Pancreas (tissue), 10 donors: Measurements from ENCODE around the gene OR2F1. TPM values are rescaled to one million over a fixed set of nuclear protein-coding genes. Genes with fewer than 3 reads are reported as not detected.

ENCODE experiments used
- ATAC-seq, 4 donors: fragments of 200-7000 bp; cut with Tn5 transposase; one replicate each; pipeline versions ENCODE4 v1.8.0 to v1.9.1; 2020; ENCODE audit warnings: mild to moderate bottlenecking in 4 of 4, moderate library complexity in 4 of 4
- DNase-seq, 6 donors: peaks; one replicate each; pipeline ENCODE4 v3.0.0-alpha.2; 2020
- FAIRE-seq: peaks from 2 replicates; lab custom pipeline; 2012; peaks lifted over from hg19 to GRCh38; lab: Jason Lieb, UNC
- H3K27ac ChIP-seq, 4 donors: fragments of 200-600 bp; sonication (generic); 1 replicate in 3 of 4; 2 replicates in 1 of 4; pipeline versions ENCODE4 v1.5.0 to v1.8.0; 2020
- H3K27me3 ChIP-seq, 4 donors: fragments of 200-600 bp; one replicate each; pipeline ENCODE4 v1.8.0; 2021
- H3K36me3 ChIP-seq, 3 donors: fragments of 200-600 bp; sonication (generic) in 1 of 3; one replicate each; pipeline versions ENCODE4 v1.5.0 to v1.8.0; 2020 to 2021
- H3K4me1 ChIP-seq, 3 donors: fragments of 200-600 bp; one replicate each; pipeline ENCODE4 v1.8.0; 2021
- H3K4me3 ChIP-seq, 4 donors: fragments of 200-600 bp; sonication (generic) in 2 of 4; one replicate each; pipeline versions ENCODE4 v1.5.0 to v1.8.0; 2020 to 2021
- H3K9me3 ChIP-seq, 4 donors: fragments of 200-600 bp; one replicate each; pipeline ENCODE4 v1.8.0; 2021
- WGBS, 2 donors: extraction: QIAGEN DNeasy Blood & Tissue Kit; methylation state at CpG; one replicate each; pipeline ENCODE4 v1.1.7; 2013; 5-methylcytosine and 5-hydroxymethylcytosine counted together
- intact Hi-C, 3 donors: fragments of 100-400 bp; cut with DNase I; formaldehyde crosslinking; loops; one replicate each; pipeline versions ENCODE4 v1.11.1 to v1.14.2; 2022
- polyA plus RNA-seq, 2 donors: library from polyadenylated mRNA; stranded (reverse); fragments of 200-250 nt; gene quantifications; one replicate each; pipeline ENCODE4 v1.2.3, GENCODE V29; 2013
- total RNA-seq, 6 donors: library from RNA; stranded (reverse); fragmentation: NEBNext Ultra II Directional in 4 of 6; extraction: Animal tissue kit (Norgen Biotek cat#: 25700) in 4 of 6; gene quantifications; one replicate each; pipeline versions ENCODE4 v1.2.1 to v1.2.4, GENCODE V29; 2021 to 2023
- TF ChIP-seq, protein P1 (sequence below), 4 donors: fragments of 200-600 bp; sonication (generic) in 3 of 4; IDR thresholded peaks; one replicate each; pipeline versions ENCODE4 v1.5.0 to v1.8.0; 2021; ENCODE audit warnings: antibody characterized with exemption in 4 of 4
- donor health status: healthy with polysubstance abuse.
- donor health status: DM: no; HTN: no; CAD: no; lungs with moderate emphysema.
- donor health status: DM: no; HTN: no; CAD: no.
- donor health status: control.
- donor health status: control.
- donor health status: Bipolar disorder and iron deficiency.
- donor health status: DM: yes; HTN: yes; CAD: no.
- donor health status: DM: no; HTN: no; CAD: no.
- donor health status: DM: no; HTN: no; CAD: no.
- donor health status: DM: yes; HTN: yes; CAD: no.

Gene OR2F1
- total and polyA plus RNA-seq, 8 donors: not detected

DNA sequence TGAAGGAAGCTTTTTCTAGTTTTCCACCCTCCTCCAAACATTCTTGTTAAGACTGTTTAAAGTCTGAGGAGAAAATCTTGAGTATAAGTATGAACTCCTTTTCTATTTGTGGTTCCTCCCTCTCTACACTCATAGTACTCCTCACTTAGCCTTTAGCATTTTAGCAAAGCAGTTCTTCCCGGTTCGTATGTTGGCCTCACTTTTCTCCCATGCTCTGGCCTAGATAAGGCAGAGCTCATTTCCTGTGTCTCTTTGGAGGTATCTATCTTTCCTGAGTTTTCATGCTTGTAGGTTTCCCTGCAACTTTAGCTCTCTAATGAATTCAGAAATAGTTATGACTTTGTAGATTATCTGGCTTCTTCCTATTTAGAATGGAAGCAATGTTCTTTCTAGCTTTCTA lies 5.9 kb upstream of the OR2F1 start:
- H3K27me3 ChIP-seq: no peaks in the 10 kb centered on the region
- no peak for DNase-seq
- ATAC-seq: no peak
- no peak overlapping the region for H3K4me3 ChIP-seq
- TF ChIP-seq, protein P1, sequence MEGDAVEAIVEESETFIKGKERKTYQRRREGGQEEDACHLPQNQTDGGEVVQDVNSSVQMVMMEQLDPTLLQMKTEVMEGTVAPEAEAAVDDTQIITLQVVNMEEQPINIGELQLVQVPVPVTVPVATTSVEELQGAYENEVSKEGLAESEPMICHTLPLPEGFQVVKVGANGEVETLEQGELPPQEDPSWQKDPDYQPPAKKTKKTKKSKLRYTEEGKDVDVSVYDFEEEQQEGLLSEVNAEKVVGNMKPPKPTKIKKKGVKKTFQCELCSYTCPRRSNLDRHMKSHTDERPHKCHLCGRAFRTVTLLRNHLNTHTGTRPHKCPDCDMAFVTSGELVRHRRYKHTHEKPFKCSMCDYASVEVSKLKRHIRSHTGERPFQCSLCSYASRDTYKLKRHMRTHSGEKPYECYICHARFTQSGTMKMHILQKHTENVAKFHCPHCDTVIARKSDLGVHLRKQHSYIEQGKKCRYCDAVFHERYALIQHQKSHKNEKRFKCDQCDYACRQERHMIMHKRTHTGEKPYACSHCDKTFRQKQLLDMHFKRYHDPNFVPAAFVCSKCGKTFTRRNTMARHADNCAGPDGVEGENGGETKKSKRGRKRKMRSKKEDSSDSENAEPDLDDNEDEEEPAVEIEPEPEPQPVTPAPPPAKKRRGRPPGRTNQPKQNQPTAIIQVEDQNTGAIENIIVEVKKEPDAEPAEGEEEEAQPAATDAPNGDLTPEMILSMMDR (IDR thresholded peaks at IDR 0.05): no peak
- no peaks in the 10 kb centered on the region for H3K9me3 ChIP-seq
- H3K27ac ChIP-seq: no peak overlapping the region
- H3K36me3 ChIP-seq: no peaks in the 10 kb centered on the region
- no peak for FAIRE-seq
- intact Hi-C loops: no loop called here
- H3K4me1 ChIP-seq: no peaks in the 10 kb centered on the region
- 71 to 83% methylated on average over 2 of the region's 2 CpGs for WGBS, 2 donors

DNA sequence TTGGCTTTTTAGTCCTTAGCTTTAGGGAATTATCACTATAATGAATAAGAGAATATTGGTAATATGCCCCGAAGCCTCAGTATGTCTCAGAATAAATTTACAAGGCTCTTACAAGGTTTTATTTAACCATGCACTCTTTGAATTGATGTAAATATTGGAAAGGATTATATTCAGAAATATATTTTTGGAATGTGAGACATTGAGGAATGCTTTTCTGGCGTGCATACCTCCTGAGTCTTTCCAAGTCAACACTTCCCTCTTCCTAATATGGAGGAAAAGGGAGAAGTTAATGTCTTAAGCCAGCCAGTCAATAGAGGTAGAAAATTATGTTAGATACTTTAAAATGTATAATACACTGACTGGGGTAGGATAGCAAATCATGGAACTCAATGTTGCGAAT lies 1.2 kb upstream of the OR2F1 start:
- 79 to 87% methylated on average over 3 of the region's 3 CpGs for WGBS, 2 donors
- Histone ChIP-seq H3K36me3 (no peaks in the 10 kb centered on the region), H3K9me3 (no peaks in the 10 kb centered on the region), H3K27ac (no peak overlapping the region), H3K4me3 (no peak overlapping the region), H3K4me1 (no peaks in the 10 kb centered on the region), H3K27me3 (no peaks in the 10 kb centered on the region)
- no peak for FAIRE-seq
- intact Hi-C loops: no loop called here
- no peak for DNase-seq
- ATAC-seq: no peak
- TF ChIP-seq, protein P1 (IDR thresholded peaks at IDR 0.05): no peak

DNA sequence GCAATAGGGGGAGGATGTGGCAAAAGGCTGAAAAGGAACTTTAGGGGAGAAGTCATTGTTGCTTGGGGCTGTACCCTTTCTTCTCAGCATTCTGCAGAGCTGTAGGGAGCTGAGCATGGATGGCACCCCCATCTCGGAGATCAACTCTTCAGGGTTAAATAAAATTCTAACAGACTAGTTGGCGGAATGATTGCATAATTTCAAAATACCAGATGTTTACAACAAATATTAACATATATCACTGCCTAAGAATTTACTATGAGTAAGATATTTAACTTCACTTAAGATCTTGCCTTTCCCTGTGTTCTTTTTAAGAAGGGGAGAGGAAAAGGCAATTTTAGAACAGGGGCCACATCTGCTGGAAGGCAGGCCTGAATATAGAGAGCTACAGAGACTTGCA lies 509 bp upstream of the OR2F1 start:
- DNase-seq: no peak
- no peak for FAIRE-seq
- WGBS, 2 donors: 53 to 56% methylated on average over 2 of the region's 2 CpGs
- Histone ChIP-seq H3K36me3 (no peaks in the 10 kb centered on the region), H3K27me3 (no peaks in the 10 kb centered on the region), H3K4me3 (no peak overlapping the region), H3K4me1 (no peaks in the 10 kb centered on the region), H3K9me3 (no peaks in the 10 kb centered on the region), H3K27ac (no peak overlapping the region)
- intact Hi-C loops: no loop called here
- ATAC-seq: no peak
- TF ChIP-seq, protein P1 (IDR thresholded peaks at IDR 0.05): no peak

DNA sequence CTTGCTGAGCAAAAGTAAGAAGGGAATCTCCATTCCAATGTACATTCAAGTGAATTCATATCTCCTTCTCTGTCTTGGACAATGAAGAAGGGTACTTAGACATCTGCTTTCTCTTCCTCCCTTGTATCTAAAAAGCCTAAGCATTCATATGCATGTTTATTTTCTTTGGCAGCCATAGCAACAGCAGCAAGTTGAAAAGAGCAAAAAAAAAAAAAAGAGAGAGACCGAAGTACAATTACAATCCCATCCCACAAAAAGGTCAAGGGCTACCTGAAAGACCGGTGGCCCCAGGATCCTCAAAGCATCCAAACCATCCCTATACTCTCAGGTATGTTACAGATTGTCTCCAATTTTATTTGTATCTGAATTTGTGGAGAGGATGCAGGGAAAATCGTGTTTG lies 4.1 kb downstream of the OR2F1 start:
- Histone ChIP-seq H3K4me1 (no peaks in the 10 kb centered on the region), H3K9me3 (no peaks in the 10 kb centered on the region), H3K27ac (no peak overlapping the region), H3K27me3 (no peaks in the 10 kb centered on the region), H3K36me3 (no peaks in the 10 kb centered on the region), H3K4me3 (no peak overlapping the region)
- no peak for DNase-seq
- TF ChIP-seq, protein P1 (IDR thresholded peaks at IDR 0.05): no peak
- 59 to 60% methylated on average over 3 of the region's 3 CpGs for WGBS, 2 donors
- intact Hi-C loops: no loop called here
- ATAC-seq: no peak
- FAIRE-seq: no peak

DNA sequence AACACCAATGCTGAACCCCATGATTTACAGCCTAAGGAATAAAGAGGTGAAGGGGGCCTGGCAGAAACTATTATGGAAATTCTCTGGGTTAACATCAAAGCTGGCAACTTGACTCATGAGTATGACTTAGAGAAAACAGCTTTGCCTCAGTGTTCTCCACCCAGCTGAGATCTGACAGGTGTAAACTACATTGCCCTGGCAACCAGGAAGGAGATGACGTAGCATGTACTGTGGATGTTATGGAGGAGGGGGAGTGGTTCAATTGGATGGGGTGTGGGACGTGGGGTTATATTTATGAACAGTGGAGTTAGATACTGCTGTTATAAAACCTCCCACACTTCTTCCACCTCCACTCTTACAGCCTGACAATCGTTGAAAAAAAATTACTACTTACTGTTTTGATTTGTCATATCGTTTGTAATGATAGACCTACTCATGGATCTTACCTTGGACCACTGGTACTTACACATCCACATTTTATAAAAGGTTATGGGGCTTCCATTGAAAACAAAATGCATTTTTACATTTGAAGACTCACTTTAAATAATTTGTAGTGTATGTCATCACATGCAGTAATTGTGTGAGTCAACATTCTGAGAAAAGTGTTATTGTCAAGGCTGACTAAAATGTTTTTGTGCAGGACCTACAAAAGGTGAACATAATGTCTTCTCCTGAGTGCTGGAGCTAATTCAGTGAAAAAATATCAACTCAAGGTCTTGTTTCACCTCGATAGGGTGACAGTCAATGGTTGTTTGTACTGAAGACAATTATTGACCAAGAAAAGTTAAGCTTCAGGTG lies 6.4 kb downstream of the OR2F1 start:
- DNase-seq (no peak), ATAC-seq (no peak), FAIRE-seq (no peak)
- Histone ChIP-seq H3K27me3 (no peaks in the 10 kb centered on the region), H3K4me1 (no peaks in the 10 kb centered on the region), H3K36me3 (no peaks in the 10 kb centered on the region), H3K27ac (no peak overlapping the region), H3K9me3 (no peaks in the 10 kb centered on the region), H3K4me3 (no peak overlapping the region)
- TF ChIP-seq, protein P1 (IDR thresholded peaks at IDR 0.05): no peak
- WGBS, 2 donors: 55 to 57% methylated on average over 5 of the region's 5 CpGs
- intact Hi-C loops: no loop called here
